Stimulated activated naive CD8-positive, alpha-beta T cell treated with anti-CD3 and anti-CD28 coated beads, Interleukin-15, Interleukin-2, amounts not matched to agents 100 ng/mL and 50 ng/mL, for 24 hours (primary cell): ENCODE data around the gene CHST10.
"Not testable (repeated sequence)": the region's sequence is repeated elsewhere in the genome, so short reads cannot be mapped to it uniquely, and the experiment has no call there.

Experiments used
- H3K27ac Mint-ChIP-seq: one replicate; pipeline ENCODE4 v1.8.0; 2021; ENCODE audit warnings: mild to moderate bottlenecking, mixed read lengths
- H3K27me3 Mint-ChIP-seq: one replicate; pipeline ENCODE4 v1.8.0; 2021; ENCODE audit warnings: mixed read lengths
- H3K36me3 Mint-ChIP-seq: one replicate; pipeline ENCODE4 v1.8.0; 2021; ENCODE audit warnings: low read depth, mixed read lengths
- H3K4me1 Mint-ChIP-seq: one replicate; pipeline ENCODE4 v1.8.0; 2021; ENCODE audit warnings: low read depth, mixed read lengths
- H3K4me3 Mint-ChIP-seq: one replicate; pipeline ENCODE4 v1.8.0; 2021; ENCODE audit warnings: mild to moderate bottlenecking, mixed read lengths
- H3K9me3 Mint-ChIP-seq: one replicate; pipeline ENCODE4 v1.8.0; 2021; ENCODE audit warnings: mixed read lengths

The CHST10 gene

GRCh38 chr2:100391735-100392515, 25.5 kb downstream of the CHST10 start:
- Mint-ChIP-seq H3K27ac (no peak overlapping the region), H3K27me3 (no peaks in the 10 kb centered on the region), H3K9me3 (no peaks in the 10 kb centered on the region)

GRCh38 chr2:100390001-100390940, 27.2 kb downstream of the CHST10 start:
- no peaks in the 10 kb centered on the region for H3K9me3 Mint-ChIP-seq
- no peaks in the 10 kb centered on the region for H3K27me3 Mint-ChIP-seq
- H3K36me3 Mint-ChIP-seq = peaks cover 19% of the 10 kb centered on the region
- peaks cover 3% of the 10 kb centered on the region for H3K4me1 Mint-ChIP-seq
- no peak overlapping the region for H3K27ac Mint-ChIP-seq
- no peak overlapping the region for H3K4me3 Mint-ChIP-seq

More at GRCh38 chr2:100391735-100392515, 25.5 kb downstream of the CHST10 start:
- Mint-ChIP-seq H3K4me3 (no peak overlapping the region), H3K36me3 (peaks cover 21% of the 10 kb centered on the region), H3K4me1 (peaks cover 7% of the 10 kb centered on the region)

GRCh38 chr2:100388703-100389102, 28.8 kb downstream of the CHST10 start:
- no peak overlapping the region for H3K4me3 Mint-ChIP-seq
- H3K4me1 Mint-ChIP-seq = no peaks in the 10 kb centered on the region
- H3K36me3 Mint-ChIP-seq = peaks cover 14% of the 10 kb centered on the region
- no peaks in the 10 kb centered on the region for H3K9me3 Mint-ChIP-seq
- H3K27me3 Mint-ChIP-seq = no peaks in the 10 kb centered on the region
- no peak overlapping the region for H3K27ac Mint-ChIP-seq

- no peaks in the 10 kb centered on the region for H3K27me3 Mint-ChIP-seq
- H3K36me3 Mint-ChIP-seq = no peaks in the 10 kb centered on the region
- no peaks in the 10 kb centered on the region for H3K9me3 Mint-ChIP-seq
- H3K27ac Mint-ChIP-seq = no peak overlapping the region
- H3K4me1 Mint-ChIP-seq = peaks cover 6% of the 10 kb centered on the region
- H3K4me3 Mint-ChIP-seq = no peak overlapping the region
Observed at GRCh38 chr2:100383954-100384353, 33.5 kb downstream of the CHST10 start.

- Mint-ChIP-seq H3K36me3 (no peaks in the 10 kb centered on the region), H3K4me3 (no peak overlapping the region), H3K4me1 (peaks cover 6% of the 10 kb centered on the region), H3K27me3 (no peaks in the 10 kb centered on the region), H3K27ac (no peak overlapping the region), H3K9me3 (no peaks in the 10 kb centered on the region)
Observed at GRCh38 chr2:100383306-100383705, 34.2 kb downstream of the CHST10 start.

GRCh38 chr2:100381240-100381639, 36.2 kb downstream of the CHST10 start:
- no peaks in the 10 kb centered on the region for H3K36me3 Mint-ChIP-seq
- H3K4me1 Mint-ChIP-seq = peaks cover 6% of the 10 kb centered on the region
- no peaks in the 10 kb centered on the region for H3K9me3 Mint-ChIP-seq
- no peak overlapping the region for H3K4me3 Mint-ChIP-seq
- H3K27ac Mint-ChIP-seq = no peak overlapping the region
- no peaks in the 10 kb centered on the region for H3K27me3 Mint-ChIP-seq

GRCh38 chr2:100380681-100381080, 36.8 kb downstream of the CHST10 start:
- Mint-ChIP-seq H3K27ac (no peak overlapping the region), H3K36me3 (no peaks in the 10 kb centered on the region), H3K4me1 (peaks cover 6% of the 10 kb centered on the region)

GRCh38 chr2:100376836-100377235, 40.6 kb downstream of the CHST10 start:
- Mint-ChIP-seq H3K4me1 (peaks cover 6% of the 10 kb centered on the region), H3K4me3 (no peak overlapping the region), H3K9me3 (peaks cover 2% of the 10 kb centered on the region), H3K27me3 (peaks cover 15% of the 10 kb centered on the region), H3K27ac (no peak overlapping the region), H3K36me3 (no peaks in the 10 kb centered on the region)

More at GRCh38 chr2:100380681-100381080, 36.8 kb downstream of the CHST10 start:
- Mint-ChIP-seq H3K4me3 (no peak overlapping the region), H3K9me3 (no peaks in the 10 kb centered on the region), H3K27me3 (no peaks in the 10 kb centered on the region)

- Mint-ChIP-seq H3K9me3 (peaks cover 29% of the 10 kb centered on the region), H3K4me1 (no peaks in the 10 kb centered on the region), H3K4me3 (no peak overlapping the region), H3K27me3 (peaks cover 31% of the 10 kb centered on the region), H3K36me3 (no peaks in the 10 kb centered on the region), H3K27ac (no peak overlapping the region)
Observed at GRCh38 chr2:100367163-100367562, 50.3 kb downstream of the CHST10 start.

- Mint-ChIP-seq H3K27me3 (peaks cover 18% of the 10 kb centered on the region), H3K4me3 (no peak overlapping the region), H3K36me3 (no peaks in the 10 kb centered on the region), H3K9me3 (peaks cover 20% of the 10 kb centered on the region), H3K27ac (no peak overlapping the region), H3K4me1 (no peaks in the 10 kb centered on the region)
Observed at GRCh38 chr2:100365434-100365833, 52.0 kb downstream of the CHST10 start.

GRCh38 chr2:100362269-100362668, 55.2 kb downstream of the CHST10 start:
- H3K36me3 Mint-ChIP-seq, H3K4me3 Mint-ChIP-seq, H3K27ac Mint-ChIP-seq, H3K4me1 Mint-ChIP-seq: not testable (repeated sequence)
- Mint-ChIP-seq H3K27me3 (peaks cover 16% of the 10 kb centered on the region), H3K9me3 (peaks cover 17% of the 10 kb centered on the region)

- Mint-ChIP-seq H3K4me1 (no peaks in the 10 kb centered on the region), H3K27me3 (peaks cover 27% of the 10 kb centered on the region), H3K4me3 (no peak overlapping the region), H3K27ac (no peak overlapping the region), H3K9me3 (peaks cover 24% of the 10 kb centered on the region), H3K36me3 (no peaks in the 10 kb centered on the region)
Observed at GRCh38 chr2:100359576-100359975, 57.9 kb downstream of the CHST10 start.

GRCh38 chr2:100358554-100358953, 58.9 kb downstream of the CHST10 start:
- Mint-ChIP-seq H3K9me3 (peaks cover 24% of the 10 kb centered on the region), H3K36me3 (no peaks in the 10 kb centered on the region), H3K4me3 (no peak overlapping the region), H3K27me3 (peaks cover 27% of the 10 kb centered on the region), H3K27ac (no peak overlapping the region), H3K4me1 (no peaks in the 10 kb centered on the region)

GRCh38 chr2:100352521-100352920, 64.9 kb downstream of the CHST10 start:
- Mint-ChIP-seq H3K4me3 (no peak overlapping the region), H3K36me3 (no peaks in the 10 kb centered on the region), H3K9me3 (peaks cover 10% of the 10 kb centered on the region)

GRCh38 chr2:100350661-100351185, 66.7 kb downstream of the CHST10 start:
- Mint-ChIP-seq H3K36me3 (no peaks in the 10 kb centered on the region), H3K4me1 (no peaks in the 10 kb centered on the region), H3K9me3 (peaks cover 3% of the 10 kb centered on the region), H3K27ac (no peak overlapping the region), H3K27me3 (peaks cover 35% of the 10 kb centered on the region), H3K4me3 (no peak overlapping the region)

More at GRCh38 chr2:100352521-100352920, 64.9 kb downstream of the CHST10 start:
- Mint-ChIP-seq H3K27me3 (peaks cover 46% of the 10 kb centered on the region), H3K4me1 (no peaks in the 10 kb centered on the region), H3K27ac (no peak overlapping the region)
